Gastroesophageal sphincter (tissue), 4 donors: ENCODE measurements around the gene HS6ST2. TPM values are rescaled to one million over a fixed set of nuclear protein-coding genes. Genes with fewer than 3 reads are reported as not detected.

Source experiments
- ATAC-seq: fragments of 150-250 bp; one replicate; pipeline ENCODE4 v1.9.1; 2016; ENCODE audit warnings: mild to moderate bottlenecking, moderate library complexity
- H3K27ac ChIP-seq, 4 donors: fragments of 200-600 bp; sonication (generic) in 3 of 4; 1 replicate in 3 of 4; 2 replicates in 1 of 4; pipeline ENCODE4 v1.5.1; 2016 to 2019
- H3K27me3 ChIP-seq: fragments of 200-600 bp; sonication (generic); one replicate; pipeline ENCODE4 v1.5.1; 2019
- H3K36me3 ChIP-seq, 2 donors: fragments of 200-600 bp; sonication (generic); one replicate each; pipeline ENCODE4 v1.5.1; 2019; ENCODE audit warnings: control low read depth in 1 of 2
- H3K4me1 ChIP-seq, 3 donors: fragments of 200-600 bp; sonication (generic); 1 replicate in 2 of 3; 2 replicates in 1 of 3; pipeline ENCODE4 v1.5.1; 2016 to 2019; ENCODE audit warnings: control low read depth in 2 of 3
- H3K4me3 ChIP-seq, 2 donors: fragments of 200-600 bp; sonication (generic); one replicate each; pipeline ENCODE4 v1.5.1; 2019; ENCODE audit warnings: mild to moderate bottlenecking in 1 of 2, moderate library complexity in 1 of 2
- H3K9me3 ChIP-seq, 3 donors: fragments of 200-600 bp; sonication (generic); one replicate each; pipeline ENCODE4 v1.5.1; 2017 to 2019; ENCODE audit warnings: control low read depth in 2 of 3
- CTCF ChIP-seq, 4 experiments: fragments of 200-600 bp in 2 of 4; fragments of 450-650 bp in 2 of 4; sonication (generic) in 1 of 4; IDR thresholded peaks; one replicate each; pipeline ENCODE4 v1.5.1; 2017 to 2019; ENCODE audit warnings: antibody characterized with exemption in 4 of 4, mild to moderate bottlenecking in 2 of 4, moderate library complexity in 2 of 4
- EP300 ChIP-seq: sonication (generic); formaldehyde crosslinking; IDR thresholded peaks from one replicate; pipeline ENCODE4 v1.6.1; 2017; ENCODE audit warnings: antibody characterized with exemption, mild to moderate bottlenecking
- POLR2A ChIP-seq, 2 donors: fragments of 450-650 bp; IDR thresholded peaks; one replicate each; pipeline ENCODE4 v1.6.1; 2017; ENCODE audit warnings: antibody characterized with exemption in 2 of 2, mild to moderate bottlenecking in 2 of 2, moderate library complexity in 1 of 2
- POLR2AphosphoS5 ChIP-seq: sonication (generic); formaldehyde crosslinking; IDR thresholded peaks from one replicate; pipeline ENCODE4 v1.6.1; 2017; ENCODE audit warnings: antibody characterized with exemption
- WGBS, 2 donors: methylation state at CpG; one replicate each; pipeline ENCODE4 v1.1.5; 2018; ENCODE audit warnings: low coverage in 1 of 2; 5-methylcytosine and 5-hydroxymethylcytosine counted together
- total RNA-seq, 4 donors: library from RNA; depleted of rRNA; stranded (reverse); fragments of >200 nt; gene quantifications; one replicate each; pipeline ENCODE4 v1.1.0, GENCODE V29; 2016

Gene HS6ST2
- total RNA-seq, 4 donors from 2014 or later = 0.08 to 1.9 (median 0.22) TPM

- ATAC-seq = no peak
- 17 to 57% methylated on average over 1 of the region's 1 CpG for WGBS, 2 donors
- H3K36me3 ChIP-seq = no peaks in the 10 kb centered on the region
Observed at GRCh38 chrX:132673331-132673730, 285.1 kb downstream of the HS6ST2 start.

GRCh38 chrX:132671229-132671641 lies 287.2 kb downstream of the HS6ST2 start:
- no peak for ATAC-seq
- no peaks in the 10 kb centered on the region for H3K9me3 ChIP-seq
- H3K4me3 ChIP-seq = no peak overlapping the region
- no peaks in the 10 kb centered on the region for H3K27me3 ChIP-seq
- H3K27ac ChIP-seq = no peak overlapping the region
- H3K36me3 ChIP-seq = no peaks in the 10 kb centered on the region
- WGBS, 2 donors = no CpG with 5 or more reads among the region's 3 CpGs
- no peak for TF ChIP-seq POLR2AphosphoS5
- TF ChIP-seq EP300 = no peak
- TF ChIP-seq CTCF (IDR thresholded peaks at IDR 0.05) = no peak
- TF ChIP-seq POLR2A (IDR thresholded peaks at IDR 0.05) = no peak
- H3K4me1 ChIP-seq = no peaks in the 10 kb centered on the region

More at GRCh38 chrX:132673331-132673730, 285.1 kb downstream of the HS6ST2 start:
- TF ChIP-seq POLR2AphosphoS5 = no peak
- no peak for TF ChIP-seq EP300
- TF ChIP-seq CTCF (IDR thresholded peaks at IDR 0.05) = no peak
- TF ChIP-seq POLR2A (IDR thresholded peaks at IDR 0.05) = no peak
- Histone ChIP-seq H3K9me3 (no peaks in the 10 kb centered on the region), H3K4me3 (no peak overlapping the region), H3K27me3 (no peaks in the 10 kb centered on the region), H3K4me1 (no peaks in the 10 kb centered on the region), H3K27ac (no peak overlapping the region)

DNA sequence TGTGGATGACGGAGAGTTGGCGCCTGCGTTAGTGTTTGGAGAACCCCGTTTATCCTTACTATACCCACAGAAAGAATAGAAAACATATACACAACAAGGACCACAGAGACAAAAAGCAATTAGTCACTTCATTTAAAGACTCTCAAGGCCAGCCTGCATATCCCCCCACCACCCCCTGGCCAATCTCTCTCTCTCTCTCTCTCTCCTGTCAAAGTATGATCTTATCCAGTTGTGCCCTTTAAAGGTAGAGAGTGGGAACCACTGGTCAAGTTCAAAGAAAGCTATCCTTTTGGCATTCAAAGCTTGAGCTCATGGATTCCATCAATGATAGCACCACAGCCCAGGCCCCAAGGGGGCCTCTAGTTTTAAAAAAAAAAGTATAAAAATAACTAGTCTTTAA lies 289.3 kb downstream of the HS6ST2 start:
- no peak overlapping the region for H3K4me3 ChIP-seq
- no peak for ATAC-seq
- no peak for TF ChIP-seq POLR2AphosphoS5
- no peak for TF ChIP-seq CTCF (IDR thresholded peaks at IDR 0.05)
- no peak for TF ChIP-seq EP300
- TF ChIP-seq POLR2A (IDR thresholded peaks at IDR 0.05) = no peak
- no peaks in the 10 kb centered on the region for H3K4me1 ChIP-seq
- no peaks in the 10 kb centered on the region for H3K9me3 ChIP-seq
- H3K36me3 ChIP-seq = no peaks in the 10 kb centered on the region
- WGBS, 2 donors = 75% methylated on average over 4 of the region's 4 CpGs; no CpG with 5 or more reads in 1 of the 2 donors
- H3K27ac ChIP-seq = no peak overlapping the region
- H3K27me3 ChIP-seq = no peaks in the 10 kb centered on the region

DNA sequence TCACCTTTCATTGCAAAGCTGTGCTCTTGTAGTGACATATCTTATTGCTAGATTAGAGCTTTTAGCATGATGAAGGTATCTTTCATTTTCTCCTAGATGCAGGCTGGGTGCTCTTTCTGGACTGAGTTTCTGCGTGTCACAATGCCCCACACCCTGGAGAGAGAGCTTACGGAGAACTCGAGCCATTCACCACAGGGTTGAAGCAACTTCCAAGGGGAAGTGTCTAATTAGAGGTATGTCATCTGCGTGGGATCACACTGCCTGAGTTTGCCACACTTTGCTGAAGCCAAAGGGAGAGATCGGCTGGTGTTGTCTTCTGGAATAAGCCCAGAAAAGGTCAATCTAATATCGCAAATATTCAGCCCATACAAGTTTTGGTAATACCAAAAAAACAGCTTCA lies 290.3 kb downstream of the HS6ST2 start:
- Histone ChIP-seq H3K4me1 (no peaks in the 10 kb centered on the region), H3K9me3 (no peaks in the 10 kb centered on the region), H3K27me3 (no peaks in the 10 kb centered on the region), H3K4me3 (no peak overlapping the region), H3K27ac (no peak overlapping the region), H3K36me3 (no peaks in the 10 kb centered on the region)
- TF ChIP-seq EP300 (no peak), POLR2A (IDR thresholded peaks at IDR 0.05) (no peak), CTCF (IDR thresholded peaks at IDR 0.05) (no peak), POLR2AphosphoS5 (no peak)
- 83 to 85% methylated on average over 1 to 3 of the region's 6 CpGs for WGBS, 2 donors
- no peak for ATAC-seq

DNA sequence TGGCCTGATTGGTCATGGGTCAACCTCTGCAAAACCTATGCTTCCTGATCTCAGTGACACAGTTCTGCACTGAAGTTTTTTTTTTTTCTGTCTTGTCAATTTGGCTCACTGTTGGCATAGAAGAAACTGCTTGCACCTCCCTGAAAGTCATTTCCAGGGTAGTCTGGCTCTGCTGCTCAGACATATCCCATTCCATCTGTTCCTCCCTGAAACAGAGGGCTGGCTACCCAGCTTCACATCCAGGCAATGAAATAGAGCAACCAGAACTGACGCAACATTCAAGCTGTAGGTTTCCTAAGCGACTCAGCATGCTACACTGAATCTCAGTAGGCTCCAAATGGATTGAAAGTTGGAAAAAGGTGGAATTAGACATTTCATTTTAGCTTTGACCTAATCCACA lies 292.8 kb downstream of the HS6ST2 start:
- Histone ChIP-seq H3K27ac (no peak overlapping the region), H3K36me3 (no peaks in the 10 kb centered on the region)
- no CpG with 5 or more reads among the region's 2 CpGs for WGBS, 2 donors

More for the DNA sequence above, 292.8 kb downstream of the HS6ST2 start:
- Histone ChIP-seq H3K27me3 (no peaks in the 10 kb centered on the region), H3K9me3 (no peaks in the 10 kb centered on the region), H3K4me1 (no peaks in the 10 kb centered on the region), H3K4me3 (no peak overlapping the region)
- no peak for ATAC-seq
- TF ChIP-seq EP300 (no peak), POLR2A (IDR thresholded peaks at IDR 0.05) (no peak), CTCF (IDR thresholded peaks at IDR 0.05) (no peak)
